HG02610 (cell line): ENCODE results near the gene ZNF558.
A peak's percentile ranks its signal among the peaks of the same experiment; 100 is the strongest.

ENCODE experiments used
- ATAC-seq: cut with Tn5 transposase; IDR thresholded peaks from one replicate; pipeline ENCODE4 v1.9.1; 2021; ENCODE audit warnings: mild to moderate bottlenecking, moderate library complexity; ENCODE audit not compliant: unreplicated experiment

ZNF558 gene

DNA sequence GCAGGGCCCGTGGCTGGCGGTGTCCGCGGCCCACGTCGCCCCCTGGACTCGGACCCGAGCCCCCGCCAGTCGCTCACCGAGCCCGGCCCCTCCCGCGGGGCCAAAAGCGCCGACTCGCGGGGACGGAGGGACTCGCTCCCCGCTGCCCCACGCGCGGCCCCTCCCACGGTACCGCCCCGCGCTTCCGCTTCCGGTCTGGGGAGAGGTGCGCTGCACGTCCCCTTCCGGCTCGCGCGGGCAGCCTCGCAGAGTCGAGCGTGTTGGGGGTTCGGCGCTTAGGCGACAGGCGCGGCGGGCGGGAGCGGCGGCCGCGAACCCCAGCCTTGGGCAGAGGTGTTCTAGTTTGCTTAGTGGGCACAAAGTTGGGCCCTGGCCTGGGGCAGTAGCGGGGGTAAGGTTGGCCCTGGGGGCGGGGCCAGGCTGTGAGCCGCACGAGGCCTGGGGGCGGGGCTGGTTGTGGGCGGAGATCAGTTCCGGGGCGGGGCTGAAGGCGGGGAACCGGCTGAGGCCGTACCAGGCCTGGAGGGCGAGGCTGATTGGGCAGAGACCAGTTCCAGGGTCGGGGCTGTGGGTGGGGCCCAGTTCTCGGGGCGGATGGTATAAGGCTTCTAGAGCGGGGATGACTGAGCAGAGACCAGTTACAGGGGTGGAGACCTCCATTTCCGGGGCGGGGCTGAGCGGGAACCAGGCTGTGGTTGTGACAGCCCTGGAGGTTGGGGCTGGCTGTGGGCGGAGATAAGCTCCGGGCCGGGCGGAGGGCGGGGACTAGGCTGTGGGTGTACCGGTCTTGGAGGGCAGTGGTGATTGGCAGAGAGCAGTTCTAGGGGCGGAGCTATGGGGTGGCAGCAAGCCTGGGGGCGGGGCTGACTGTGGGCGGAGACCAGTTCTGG, at the start of gene ZNF558, which contains the start of gene MBD3L1:
ZNF558 (minus strand) TSS at position 173 of the 890 bp plus-strand sequence. CDS start 9,645 bp downstream, outside the sequence.
MBD3L1 (plus strand) TSS at position 246 of the 890 bp plus-strand sequence. CDS start 10,302 bp downstream, outside the sequence.
- peak; percentile 93 for ATAC-seq

DNA sequence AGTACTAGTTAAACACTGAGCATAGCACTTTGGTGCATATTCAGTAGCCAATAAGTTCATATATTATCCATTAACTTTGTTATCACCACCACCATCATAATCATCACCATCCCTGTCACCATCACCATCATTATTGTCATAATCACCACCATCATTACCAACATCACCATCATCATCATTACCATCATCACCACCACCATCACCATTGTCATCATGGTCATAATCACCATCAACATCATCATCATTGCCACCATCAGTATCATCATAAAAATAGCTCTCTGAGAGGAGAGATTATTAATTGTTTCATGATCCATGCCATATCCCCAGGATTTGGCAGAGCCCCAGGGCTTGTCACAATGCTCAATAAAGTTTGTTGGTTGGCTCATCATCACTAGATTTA, 49.4 kb upstream of the ZNF558 start:
- ATAC-seq = no peak

DNA sequence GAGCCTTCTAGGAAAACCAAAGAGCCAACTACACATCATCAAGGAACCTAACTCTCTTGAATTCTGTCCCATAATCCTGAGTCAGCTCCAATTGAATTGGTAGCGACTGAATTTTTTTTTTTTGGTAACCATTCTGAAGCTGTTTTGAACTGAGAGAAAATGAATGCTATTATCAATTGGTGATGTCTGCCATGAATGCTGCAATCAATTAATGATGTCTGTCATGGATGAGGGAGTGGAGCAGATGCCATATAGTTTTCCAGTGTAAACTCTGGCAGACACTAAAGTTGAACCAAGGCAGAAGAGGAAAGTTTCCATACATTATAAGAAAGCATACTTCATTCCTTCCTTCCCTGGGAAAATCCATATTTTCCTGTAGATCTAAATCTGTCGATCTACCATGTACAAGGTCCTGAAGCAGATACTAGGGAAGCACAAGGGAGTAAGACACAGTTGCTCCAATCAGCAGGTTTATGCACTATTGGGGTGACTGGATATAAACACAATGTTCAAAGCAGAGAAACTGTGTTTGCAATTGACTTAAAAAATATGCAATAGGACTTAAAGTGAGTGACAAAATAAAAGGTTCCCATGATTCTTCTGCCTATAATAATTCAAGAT, 48.9 kb upstream of the ZNF558 start:
- no peak for ATAC-seq

DNA sequence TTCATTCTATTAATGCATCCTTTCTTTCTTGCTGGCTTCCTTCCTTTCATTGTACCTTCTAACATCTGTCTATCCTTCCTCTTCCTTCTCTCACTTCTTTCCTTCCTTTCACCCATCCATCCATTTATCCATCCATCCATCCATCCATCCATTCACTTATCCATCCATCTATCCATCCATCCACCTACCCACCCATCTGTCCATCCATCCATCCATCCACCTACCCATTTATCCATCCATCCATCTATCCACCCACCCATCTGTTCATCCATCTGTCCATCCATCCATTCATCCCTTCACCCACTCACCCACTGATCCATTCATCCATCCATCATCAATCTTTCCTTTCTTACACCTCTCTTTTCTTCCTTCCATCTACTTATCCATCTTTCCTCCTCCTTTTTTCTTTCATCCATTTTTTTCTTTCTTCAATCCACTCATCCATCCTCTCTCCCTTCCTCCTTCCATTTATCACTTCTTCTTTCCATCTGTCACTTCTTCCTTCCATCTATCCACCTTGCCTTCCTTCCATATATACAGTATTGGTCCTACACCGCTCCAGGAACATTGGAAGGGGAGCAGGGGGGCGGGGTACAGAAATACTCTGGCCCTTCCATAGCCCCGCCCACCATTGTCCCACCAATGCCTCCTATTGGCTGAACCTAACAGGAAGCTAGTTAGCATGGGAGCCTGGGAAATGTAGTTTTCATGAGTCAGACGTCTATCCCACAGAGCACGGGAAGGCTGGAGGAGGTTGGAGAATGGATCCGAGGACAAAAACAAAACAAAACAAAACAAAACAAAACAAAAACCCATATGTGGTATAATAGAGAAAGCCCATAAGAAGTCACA, 46.0 kb upstream of the ZNF558 start:
- no peak for ATAC-seq

DNA sequence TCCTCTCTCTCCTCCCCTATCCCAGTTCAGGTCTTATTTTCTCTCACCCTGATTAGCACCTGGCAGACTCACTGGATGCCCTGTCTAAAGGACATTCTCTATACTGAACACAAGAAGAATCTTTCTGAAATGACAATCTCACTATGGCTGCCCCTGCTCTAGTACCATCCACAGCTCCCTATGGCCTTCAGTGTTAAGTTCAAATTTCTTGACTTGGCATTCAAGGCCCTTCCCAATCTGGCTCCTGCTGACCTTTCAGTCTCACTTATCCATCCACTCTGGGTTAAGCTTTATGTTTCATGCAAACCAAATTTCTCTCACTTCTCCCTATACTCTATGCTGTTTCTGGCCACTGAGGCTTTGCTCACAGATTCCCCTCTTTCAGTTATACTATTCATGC, 34.2 kb upstream of the ZNF558 start:
- ATAC-seq = no peak

DNA sequence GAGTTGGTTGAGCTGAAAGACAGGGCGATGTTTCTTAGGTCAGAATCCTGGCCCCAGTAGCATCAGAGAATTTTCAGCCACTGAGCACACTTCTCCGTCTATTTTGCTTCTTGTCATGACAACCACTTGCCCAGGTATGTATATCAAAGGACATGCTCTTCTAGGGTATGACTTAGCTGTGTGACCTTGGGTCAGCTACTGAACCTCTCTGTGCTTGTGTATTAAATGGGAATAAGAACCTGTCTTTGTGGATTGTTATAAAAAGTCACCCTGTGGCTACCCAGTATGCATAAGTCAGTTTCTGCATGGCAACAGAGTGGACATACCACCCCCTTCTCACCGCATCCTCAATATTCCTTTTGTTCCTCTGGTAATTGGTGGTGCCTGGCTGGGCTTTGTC, 26.2 kb upstream of the ZNF558 start:
- ATAC-seq = no peak

DNA sequence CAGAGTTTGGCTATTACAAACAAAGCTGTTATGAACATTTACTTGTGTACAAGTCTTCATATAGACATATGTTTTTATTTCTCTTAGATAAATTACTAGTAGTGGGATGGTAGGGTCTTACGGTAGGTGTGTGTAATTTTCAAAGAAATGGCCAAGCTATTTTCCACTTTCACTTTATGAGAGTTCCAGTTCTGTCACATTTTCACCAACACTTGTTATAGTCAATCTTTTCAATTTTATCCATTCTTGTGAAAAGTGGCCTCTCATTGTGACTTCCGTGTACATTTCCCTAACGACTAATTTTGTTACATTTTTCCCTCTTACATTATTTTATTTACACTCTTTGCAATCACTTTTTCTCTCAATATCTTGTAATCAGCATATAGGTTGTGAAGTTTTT, 18.4 kb upstream of the ZNF558 start:
- no peak for ATAC-seq

DNA sequence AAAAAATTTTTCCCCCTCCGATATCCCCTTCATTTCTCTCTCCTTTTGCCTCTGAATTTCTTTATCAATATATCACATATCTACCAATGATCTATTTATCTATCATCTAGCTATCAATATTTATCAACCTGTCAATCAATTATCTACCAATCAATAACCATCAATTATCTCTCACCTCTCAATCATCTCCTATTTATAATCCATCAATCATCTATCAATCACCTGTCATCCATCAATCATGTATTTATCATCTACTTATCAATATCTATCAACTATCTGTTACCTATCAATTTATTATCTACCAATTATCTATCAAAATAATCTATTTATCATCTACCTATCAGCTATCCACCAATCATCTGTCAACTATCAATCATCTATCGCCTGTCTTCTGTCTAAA, 17.1 kb upstream of the ZNF558 start:
- ATAC-seq = no peak

DNA sequence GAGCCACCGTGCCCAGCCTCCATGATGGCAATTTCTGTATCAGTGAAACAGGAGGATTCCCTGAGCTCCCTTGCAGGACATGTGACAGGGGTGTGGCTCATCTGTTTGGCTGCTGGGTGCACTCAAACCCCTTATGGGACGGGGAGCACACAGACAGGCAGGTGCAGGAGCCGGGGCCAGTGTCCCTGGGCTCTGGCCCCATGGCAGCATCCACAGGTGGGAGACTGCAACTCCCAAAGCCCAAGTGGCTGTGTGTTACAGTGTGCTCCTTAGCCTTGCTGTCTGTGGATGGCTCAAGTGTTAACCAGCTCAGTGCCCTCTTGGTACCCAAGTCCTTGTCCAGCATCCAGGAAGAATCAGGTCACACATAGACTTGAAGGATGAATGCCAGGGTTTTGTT, 14.7 kb upstream of the ZNF558 start:
- no peak for ATAC-seq

DNA sequence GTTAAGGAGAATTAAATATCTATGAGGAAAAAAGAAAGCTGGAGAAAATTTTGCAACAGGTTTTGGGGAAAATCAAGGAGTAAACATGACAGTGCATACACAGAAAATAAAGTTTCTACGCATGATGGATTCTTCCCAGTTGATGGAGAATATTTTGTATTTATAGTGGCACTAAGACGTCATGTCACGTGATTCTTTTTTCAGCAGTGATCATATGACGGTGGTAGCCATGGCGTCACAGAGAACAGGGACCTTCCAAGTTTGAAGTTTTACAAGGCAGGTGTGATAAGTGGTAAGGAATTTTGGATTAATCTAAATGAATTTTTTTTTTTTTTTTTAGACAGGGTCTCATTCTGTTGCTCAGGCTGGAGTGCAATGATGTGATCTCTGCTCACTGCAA, 8.6 kb upstream of the ZNF558 start:
- ATAC-seq = no peak

DNA sequence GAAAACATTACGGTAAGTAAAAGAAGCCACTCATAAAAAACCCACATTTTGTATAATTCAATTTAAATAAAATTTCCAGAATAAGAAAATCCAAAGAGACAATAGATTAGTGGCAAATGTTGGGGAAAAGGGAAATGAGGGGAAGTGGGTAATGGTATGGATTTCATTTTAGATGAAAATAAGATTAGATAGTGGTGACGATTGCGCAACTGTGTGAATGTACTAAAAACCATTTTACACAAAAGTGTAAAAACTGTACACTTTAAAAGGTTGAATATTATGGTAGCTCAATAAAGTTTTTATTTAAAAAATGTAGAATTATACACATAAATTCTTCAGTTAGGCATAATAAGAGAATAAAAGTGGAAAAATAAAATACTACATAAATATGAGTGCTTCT, 3.8 kb upstream of the ZNF558 start:
- no peak for ATAC-seq

DNA sequence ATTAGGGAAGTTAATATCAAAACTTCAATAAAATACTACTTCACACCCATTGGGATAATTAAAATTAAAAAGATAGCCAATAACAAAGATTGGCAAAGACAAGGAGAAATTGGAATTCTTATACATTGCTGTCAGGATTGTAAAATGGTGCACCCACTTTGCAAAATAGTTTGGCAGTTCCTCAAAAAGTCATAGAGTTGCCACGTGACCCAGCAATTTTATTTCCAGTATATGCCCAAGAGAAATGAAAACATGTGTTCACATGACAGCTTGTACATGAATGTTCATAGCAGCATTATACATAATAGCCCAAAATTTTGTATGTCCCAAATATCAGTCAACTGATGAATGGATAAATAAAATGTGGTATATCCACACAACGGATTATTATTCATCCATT, 3.3 kb upstream of the ZNF558 start:
- ATAC-seq = no peak

DNA sequence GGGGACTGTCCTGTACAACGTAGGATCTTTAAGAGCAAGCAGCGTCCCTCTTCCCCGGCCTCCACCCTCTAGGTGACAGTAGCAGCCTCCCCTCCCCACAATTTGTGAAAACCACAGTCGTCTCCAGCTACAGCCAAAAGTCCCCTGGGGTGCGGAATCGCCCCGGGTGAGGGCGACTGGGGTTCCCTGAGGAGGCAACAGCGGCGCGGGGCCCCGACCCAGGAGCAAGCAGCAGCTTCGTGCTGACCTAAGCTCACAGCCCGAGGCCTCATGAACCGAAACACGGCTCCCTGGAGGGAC, 322 bp downstream of the ZNF558 start:
- ATAC-seq = peak; percentile 9

DNA sequence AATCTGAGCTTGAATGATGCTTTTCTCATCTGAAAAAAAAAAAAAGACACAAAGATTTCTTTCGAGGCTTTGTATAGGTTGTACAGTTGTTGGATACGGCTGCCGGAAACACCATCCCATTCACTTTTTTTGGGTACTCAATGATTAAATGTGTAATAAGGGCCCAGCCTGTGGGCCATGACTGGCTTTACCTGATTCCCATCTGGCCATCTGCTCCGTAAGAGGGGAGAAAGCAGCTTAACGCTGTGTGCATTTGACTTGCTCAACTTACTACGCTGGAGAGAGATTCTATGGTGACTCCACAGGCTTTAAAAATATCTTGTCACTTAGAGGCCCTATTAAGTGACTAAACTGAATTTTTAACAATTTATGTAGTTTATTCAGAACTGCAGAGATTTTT, 731 bp downstream of the ZNF558 start:
- ATAC-seq = no peak

DNA sequence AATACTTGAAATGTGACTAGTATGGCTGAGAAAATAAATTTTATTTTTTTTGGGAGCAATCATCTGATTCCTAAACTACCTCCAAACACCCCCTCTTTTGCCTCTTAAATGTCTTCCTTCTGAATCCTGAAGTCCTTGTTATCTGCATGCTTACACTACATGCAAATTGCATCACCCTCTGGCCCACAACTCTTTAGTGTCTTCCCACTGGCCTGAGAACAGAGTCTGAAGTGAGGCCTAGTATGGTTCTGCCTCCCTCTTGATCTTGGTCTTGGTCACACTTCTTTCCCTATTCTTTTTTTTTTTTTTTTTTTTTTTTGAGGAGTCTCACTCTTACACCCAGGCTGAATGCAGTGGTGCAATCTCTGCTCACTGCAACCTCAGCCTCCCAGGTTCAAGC, 4.8 kb downstream of the ZNF558 start:
- ATAC-seq = no peak

DNA sequence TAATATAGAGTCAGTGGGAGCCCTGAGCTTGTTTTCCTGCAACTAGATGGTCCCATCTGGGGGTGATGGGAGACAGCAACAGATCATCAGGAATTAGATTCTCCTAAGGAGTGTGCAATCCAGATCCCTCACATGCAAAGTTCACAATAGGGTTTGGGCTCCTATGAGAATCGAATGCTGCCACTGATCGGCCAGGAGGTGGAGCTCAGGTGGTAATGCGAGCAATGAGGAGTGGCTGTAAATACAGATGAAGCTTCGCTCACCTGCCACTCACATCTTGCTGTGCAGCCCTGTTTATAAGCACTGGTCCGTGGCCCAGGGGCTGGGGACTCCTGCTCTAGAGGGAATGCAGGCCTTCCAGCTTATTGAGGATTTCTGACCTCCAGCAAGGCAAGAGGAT, 5.7 kb downstream of the ZNF558 start:
- ATAC-seq = no peak

DNA sequence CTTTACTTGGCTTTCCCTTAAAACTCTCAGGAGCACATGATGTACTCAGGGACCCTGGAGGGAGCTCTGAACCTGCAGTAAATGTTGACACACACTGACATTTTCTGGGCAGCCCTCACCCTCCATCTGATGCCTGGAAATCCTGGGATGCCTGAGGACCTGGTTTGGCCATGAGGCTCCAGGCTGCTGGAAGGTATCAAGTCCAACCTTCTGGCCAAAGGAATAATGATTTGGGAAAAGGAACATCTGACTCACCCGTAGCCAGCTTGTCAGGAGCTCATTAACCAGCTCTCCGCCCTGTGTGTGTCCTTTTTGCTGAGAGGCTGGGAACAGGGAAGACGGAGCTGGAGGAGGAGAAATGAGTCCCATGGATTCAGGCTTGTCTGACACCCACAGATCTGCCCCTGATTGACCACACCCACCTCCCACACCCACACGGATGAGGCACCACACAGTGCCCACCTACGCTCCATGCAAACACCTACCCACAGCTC, 10.3 kb downstream of the ZNF558 start:
- ATAC-seq = no peak

DNA sequence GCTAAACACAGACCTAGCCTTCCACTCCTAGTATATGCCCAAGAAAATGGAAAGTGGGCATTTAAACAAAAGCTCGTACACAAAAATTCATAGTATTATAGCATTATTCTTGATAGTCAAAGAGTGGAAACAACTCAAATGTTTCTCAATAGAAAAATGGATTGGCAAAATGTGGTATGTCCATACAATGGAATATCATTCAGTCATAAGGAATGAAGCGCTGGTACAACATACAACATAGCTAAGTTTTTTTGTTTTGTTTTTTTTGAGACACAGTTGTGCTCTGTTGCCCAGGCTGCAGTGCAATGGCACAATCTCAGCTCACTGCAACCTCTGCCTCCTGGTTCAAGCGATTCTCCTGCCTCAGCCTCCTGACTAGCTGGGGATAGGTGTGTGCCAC, 11.9 kb downstream of the ZNF558 start:
- no peak for ATAC-seq

DNA sequence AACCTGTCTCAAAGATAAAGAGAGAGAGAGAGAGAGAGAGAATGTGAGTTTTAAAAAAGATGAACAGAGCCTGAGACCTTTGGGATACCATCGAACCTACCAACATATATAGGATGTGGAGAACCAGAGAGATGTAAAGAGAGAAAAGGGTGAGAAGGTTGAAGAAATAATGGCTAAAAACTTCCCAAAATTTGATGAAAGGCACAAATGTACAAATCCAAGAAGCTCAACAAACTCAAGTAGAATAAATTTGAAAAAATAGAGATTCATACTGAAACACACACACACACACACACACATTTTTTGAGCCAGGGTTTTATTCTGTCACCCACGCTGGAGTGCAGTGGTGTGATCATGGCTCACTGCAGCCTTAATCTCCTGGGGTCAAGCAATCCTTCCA, 16.3 kb downstream of the ZNF558 start:
- no peak for ATAC-seq

DNA sequence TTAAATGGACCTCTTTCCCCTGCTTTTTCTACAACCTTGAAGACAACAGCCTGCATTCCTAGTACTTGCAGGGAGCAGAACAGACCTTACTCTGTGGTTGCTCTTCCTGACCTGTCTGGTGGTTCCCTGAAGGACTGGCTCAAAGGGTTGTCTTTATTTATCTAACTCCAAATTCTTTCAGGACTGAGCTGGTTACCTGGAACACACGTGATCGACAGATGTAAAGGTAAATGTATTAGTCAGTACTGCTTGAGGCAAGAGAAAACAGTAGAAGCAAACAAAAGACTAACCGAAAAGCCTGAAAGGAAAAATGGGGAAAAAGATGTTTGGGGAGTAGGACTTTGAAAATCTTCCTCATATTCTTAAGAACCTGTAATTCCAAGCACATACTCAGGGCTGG, 17.9 kb downstream of the ZNF558 start:
- ATAC-seq = no peak
